ENCODE results near the gene NCKAP5.

GRCh38 chr2:133109772-133110171 is 458.5 kb downstream of the NCKAP5 start:
- TF ChIP-seq CTCF (IDR thresholded peaks at IDR 0.05; ENCODE audit: low read depth, low read length) (no peak), POLR2A (IDR thresholded peaks at IDR 0.05; ENCODE audit: extremely low read depth, insufficient read length) (no peak)

All from NB4 (cell line).